GM19023 (cell line): ENCODE results near the gene HEPACAM.

Experiments used
- ATAC-seq: cut with Tn5 transposase; IDR thresholded peaks from one replicate; pipeline ENCODE4 v1.9.1; 2021; ENCODE audit warnings: mild to moderate bottlenecking, moderate library complexity; ENCODE audit not compliant: unreplicated experiment

HEPACAM gene

DNA sequence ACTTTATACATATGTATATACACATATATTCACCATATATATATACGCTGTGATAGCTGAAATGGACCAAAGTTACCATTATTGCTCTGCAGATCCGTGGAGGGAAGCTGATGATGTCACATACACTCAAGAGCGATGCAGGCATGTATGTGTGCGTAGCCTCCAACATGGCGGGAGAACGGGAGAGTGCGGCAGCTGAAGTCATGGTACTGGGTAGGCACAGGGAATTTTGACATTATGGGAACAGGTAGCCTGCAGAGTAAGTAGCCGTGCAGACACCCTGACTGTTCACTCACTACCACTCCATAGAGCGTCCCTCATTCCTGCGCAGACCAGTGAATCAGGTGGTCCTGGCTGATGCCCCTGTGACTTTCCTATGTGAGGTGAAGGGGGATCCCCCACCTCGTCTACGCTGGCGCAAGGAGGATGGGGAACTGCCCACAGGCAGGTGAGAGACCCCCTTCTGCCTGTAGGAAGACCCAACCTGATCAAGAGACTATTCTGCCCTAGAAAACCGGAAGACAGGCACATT is 65.9 kb downstream of the HEPACAM start:
- ATAC-seq, result no peak

DNA sequence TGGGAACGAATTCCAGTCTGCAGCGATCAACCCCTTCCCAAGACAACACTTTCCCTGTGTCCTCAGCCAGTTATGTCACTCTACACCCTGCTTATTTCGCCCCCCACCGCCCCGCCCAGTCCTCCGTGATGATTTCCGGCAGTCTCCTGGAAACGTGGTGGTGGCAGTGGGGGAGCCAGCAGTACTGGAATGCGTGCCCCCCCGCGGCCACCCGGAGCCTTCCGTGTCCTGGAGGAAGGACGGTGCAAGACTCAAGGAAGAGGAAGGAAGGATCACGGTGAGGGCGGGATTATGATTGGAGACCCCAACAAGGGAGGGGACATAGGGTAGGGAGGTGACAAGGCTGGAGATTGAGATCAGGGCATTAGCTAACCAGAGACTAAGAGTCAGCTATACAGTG is 66.5 kb downstream of the HEPACAM start:
- no peak for ATAC-seq
